ENCODE data around the gene KCNV2. TPM values are rescaled to one million over a fixed set of nuclear protein-coding genes. Genes with fewer than 3 reads are reported as not detected.

The KCNV2 gene
- total RNA-seq: not detected

DNA sequence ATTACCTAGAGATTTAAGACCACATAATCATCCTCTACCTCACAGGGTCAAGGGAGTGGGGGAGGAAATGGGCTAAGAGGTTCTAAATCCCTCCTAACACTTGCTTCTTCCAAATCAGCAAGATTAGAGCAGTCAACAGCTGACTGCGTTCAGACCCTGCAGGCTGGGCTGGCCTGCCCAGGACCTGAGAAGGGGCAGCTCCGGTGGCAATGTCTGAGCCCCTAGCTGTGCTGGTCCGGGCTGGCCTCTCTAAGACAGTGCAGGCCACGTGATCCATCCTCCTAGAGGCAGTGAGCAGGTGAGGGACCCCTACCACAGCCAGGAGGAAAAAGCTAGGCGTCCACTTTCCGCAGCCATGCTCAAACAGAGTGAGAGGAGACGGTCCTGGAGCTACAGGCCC, at the start of gene KCNV2:
Gene KCNV2 (plus strand): TSS at position 126 of the 400 bp plus-strand sequence. CDS start 230 bp downstream, at position 356.
- no peaks in the 10 kb centered on the region for H3K27me3 ChIP-seq (ENCODE audit: control insufficient read depth in 3 of 3, insufficient read depth in 3 of 3, low read length in 3 of 3)
- no peak within 1 kb of the TSS for H3K9ac ChIP-seq (ENCODE audit: low read depth in 1 of 3, low read length in 3 of 3)
- peaks cover 0 to 5% (median 0%) of the 10 kb centered on the region in 3 donors for H3K9me3 ChIP-seq (ENCODE audit: control insufficient read depth in 3 of 3, low read length in 3 of 3)
- peaks cover 0 to 6% (median 0%) of the 10 kb centered on the region in 3 donors for H3K36me3 ChIP-seq (ENCODE audit: control insufficient read depth in 3 of 3, insufficient read depth in 3 of 3, low read length in 3 of 3)
- no peaks in the 10 kb centered on the region for H3K4me1 ChIP-seq (ENCODE audit: control insufficient read depth in 3 of 3, insufficient read depth in 3 of 3, low read length in 3 of 3)
- no peak within 1 kb of the TSS for H3K4me3 ChIP-seq (ENCODE audit: low read length in 3 of 3)
- no peak within 1 kb of the TSS for H3K27ac ChIP-seq (ENCODE audit: low read depth, low read length)

- Histone ChIP-seq H3K36me3 (ENCODE audit: control insufficient read depth in 3 of 3, insufficient read depth in 3 of 3, low read length in 3 of 3) (no peaks in the 10 kb centered on the region), H3K9me3 (ENCODE audit: control insufficient read depth in 3 of 3, low read length in 3 of 3) (no peaks in the 10 kb centered on the region), H3K27me3 (ENCODE audit: control insufficient read depth in 3 of 3, insufficient read depth in 3 of 3, low read length in 3 of 3) (no peaks in the 10 kb centered on the region), H3K9ac (ENCODE audit: low read depth in 1 of 3, low read length in 3 of 3) (no peak overlapping the region), H3K4me3 (ENCODE audit: low read length in 3 of 3) (no peak overlapping the region), H3K27ac (ENCODE audit: low read depth, low read length) (no peak overlapping the region), H3K4me1 (ENCODE audit: control insufficient read depth in 3 of 3, insufficient read depth in 3 of 3, low read length in 3 of 3) (peaks cover 0 to 1% (median under 1%) of the 10 kb centered on the region in 3 donors)
These were observed 44.1 kb upstream of the KCNV2 start for GRCh38 chr9:2673161-2673560.

GRCh38 chr9:2674141-2674824, 43.0 kb upstream of the KCNV2 start:
- Histone ChIP-seq H3K9me3 (ENCODE audit: control insufficient read depth in 3 of 3, low read length in 3 of 3) (no peaks in the 10 kb centered on the region), H3K27me3 (ENCODE audit: control insufficient read depth in 3 of 3, insufficient read depth in 3 of 3, low read length in 3 of 3) (no peaks in the 10 kb centered on the region), H3K27ac (ENCODE audit: low read depth, low read length) (no peak overlapping the region), H3K36me3 (ENCODE audit: control insufficient read depth in 3 of 3, insufficient read depth in 3 of 3, low read length in 3 of 3) (no peaks in the 10 kb centered on the region), H3K4me1 (ENCODE audit: control insufficient read depth in 3 of 3, insufficient read depth in 3 of 3, low read length in 3 of 3) (peaks cover 5 to 9% (median 7%) of the 10 kb centered on the region in 3 donors), H3K4me3 (ENCODE audit: low read length in 3 of 3) (no peak overlapping the region), H3K9ac (ENCODE audit: low read depth in 1 of 3, low read length in 3 of 3) (no peak overlapping the region)

DNA sequence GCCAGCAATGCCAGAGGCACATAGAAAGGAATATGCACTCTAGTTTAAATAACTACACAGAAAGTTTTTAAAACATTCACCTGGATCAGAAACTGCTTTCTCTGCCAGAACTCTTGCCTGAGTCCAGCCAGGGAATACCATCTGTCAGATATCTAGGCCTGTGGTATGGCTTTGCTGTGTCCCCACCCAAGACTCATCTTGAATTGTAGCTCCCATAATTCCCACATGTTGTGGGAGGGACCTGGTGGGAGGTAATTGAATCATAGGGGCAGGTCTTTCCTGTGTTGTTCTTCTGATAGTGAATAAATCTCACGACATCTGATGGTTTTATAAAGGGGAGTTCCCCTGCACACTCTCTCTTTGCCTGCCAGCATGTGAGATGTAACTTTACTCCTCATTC, 41.5 kb upstream of the KCNV2 start:
- no peaks in the 10 kb centered on the region for H3K36me3 ChIP-seq (ENCODE audit: control insufficient read depth in 3 of 3, insufficient read depth in 3 of 3, low read length in 3 of 3)
- H3K27ac ChIP-seq (ENCODE audit: low read depth, low read length): no peak overlapping the region
- H3K27me3 ChIP-seq (ENCODE audit: control insufficient read depth in 3 of 3, insufficient read depth in 3 of 3, low read length in 3 of 3): no peaks in the 10 kb centered on the region
- H3K4me3 ChIP-seq (ENCODE audit: low read length in 3 of 3): no peak overlapping the region
- no peak overlapping the region for H3K9ac ChIP-seq (ENCODE audit: low read depth in 1 of 3, low read length in 3 of 3)
- no peaks in the 10 kb centered on the region for H3K9me3 ChIP-seq (ENCODE audit: control insufficient read depth in 3 of 3, low read length in 3 of 3)
- H3K4me1 ChIP-seq (ENCODE audit: control insufficient read depth in 3 of 3, insufficient read depth in 3 of 3, low read length in 3 of 3): peaks cover 5 to 10% (median 7%) of the 10 kb centered on the region in 3 donors

DNA sequence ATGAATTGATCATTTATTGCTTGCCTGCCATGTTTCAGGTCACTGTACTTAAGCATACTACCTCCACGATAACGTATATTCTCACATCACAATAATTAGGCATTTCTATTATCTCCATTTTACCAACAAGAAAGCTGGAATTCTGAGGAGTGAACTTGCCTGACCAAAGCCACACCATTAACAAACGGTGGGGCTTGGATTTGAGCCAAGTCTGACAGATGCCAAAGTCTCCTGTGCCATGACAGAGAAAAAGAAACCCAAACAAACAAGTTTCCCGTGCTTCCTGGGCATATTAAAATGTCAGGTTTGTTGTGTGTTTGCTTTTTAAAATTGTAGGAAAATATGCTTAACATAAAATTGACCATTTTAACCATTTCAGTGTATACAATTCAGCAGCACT, 40.8 kb upstream of the KCNV2 start:
- Histone ChIP-seq H3K27ac (ENCODE audit: low read depth, low read length) (no peak overlapping the region), H3K36me3 (ENCODE audit: control insufficient read depth in 3 of 3, insufficient read depth in 3 of 3, low read length in 3 of 3) (no peaks in the 10 kb centered on the region), H3K9ac (ENCODE audit: low read depth in 1 of 3, low read length in 3 of 3) (no peak overlapping the region), H3K27me3 (ENCODE audit: control insufficient read depth in 3 of 3, insufficient read depth in 3 of 3, low read length in 3 of 3) (no peaks in the 10 kb centered on the region), H3K4me1 (ENCODE audit: control insufficient read depth in 3 of 3, insufficient read depth in 3 of 3, low read length in 3 of 3) (peaks cover 5 to 10% (median 7%) of the 10 kb centered on the region in 3 donors), H3K9me3 (ENCODE audit: control insufficient read depth in 3 of 3, low read length in 3 of 3) (no peaks in the 10 kb centered on the region), H3K4me3 (ENCODE audit: low read length in 3 of 3) (no peak overlapping the region)

GRCh38 chr9:2677915-2678889, 39.1 kb upstream of the KCNV2 start:
- Histone ChIP-seq H3K36me3 (ENCODE audit: control insufficient read depth in 3 of 3, insufficient read depth in 3 of 3, low read length in 3 of 3) (no peaks in the 10 kb centered on the region), H3K4me1 (ENCODE audit: control insufficient read depth in 3 of 3, insufficient read depth in 3 of 3, low read length in 3 of 3) (peaks cover 5 to 10% (median 7%) of the 10 kb centered on the region in 3 donors), H3K27ac (ENCODE audit: low read depth, low read length) (no peak overlapping the region), H3K4me3 (ENCODE audit: low read length in 3 of 3) (no peak overlapping the region), H3K27me3 (ENCODE audit: control insufficient read depth in 3 of 3, insufficient read depth in 3 of 3, low read length in 3 of 3) (no peaks in the 10 kb centered on the region), H3K9ac (ENCODE audit: low read depth in 1 of 3, low read length in 3 of 3) (no peak overlapping the region), H3K9me3 (ENCODE audit: control insufficient read depth in 3 of 3, low read length in 3 of 3) (no peaks in the 10 kb centered on the region)

- Histone ChIP-seq H3K9ac (ENCODE audit: low read depth in 1 of 3, low read length in 3 of 3) (no peak overlapping the region), H3K27ac (ENCODE audit: low read depth, low read length) (no peak overlapping the region), H3K27me3 (ENCODE audit: control insufficient read depth in 3 of 3, insufficient read depth in 3 of 3, low read length in 3 of 3) (no peaks in the 10 kb centered on the region), H3K9me3 (ENCODE audit: control insufficient read depth in 3 of 3, low read length in 3 of 3) (no peaks in the 10 kb centered on the region), H3K4me1 (ENCODE audit: control insufficient read depth in 3 of 3, insufficient read depth in 3 of 3, low read length in 3 of 3) (peaks cover 5 to 10% (median 7%) of the 10 kb centered on the region in 3 donors), H3K36me3 (ENCODE audit: control insufficient read depth in 3 of 3, insufficient read depth in 3 of 3, low read length in 3 of 3) (no peaks in the 10 kb centered on the region), H3K4me3 (ENCODE audit: low read length in 3 of 3) (no peak overlapping the region)
These were observed 38.3 kb upstream of the KCNV2 start for GRCh38 chr9:2679011-2679410.

DNA sequence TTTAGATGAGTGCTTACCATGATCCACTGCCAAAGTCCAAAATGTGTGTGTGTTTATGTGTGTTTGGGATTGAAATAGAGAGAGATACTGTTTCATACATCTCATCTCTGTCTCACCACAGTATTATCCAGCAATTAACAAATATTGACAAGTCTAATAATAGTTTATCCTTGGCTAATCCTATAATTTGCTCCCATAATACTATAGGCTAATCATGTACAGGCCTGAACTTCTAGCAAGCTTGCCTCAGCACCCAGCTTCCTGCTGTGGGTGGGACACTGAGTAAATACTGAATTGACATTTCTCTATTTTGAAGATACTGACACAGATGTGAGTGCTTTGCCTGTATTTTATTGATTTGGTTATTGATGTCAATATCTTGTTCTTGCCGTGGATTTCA, 35.3 kb upstream of the KCNV2 start:
- Histone ChIP-seq H3K9ac (ENCODE audit: low read depth in 1 of 3, low read length in 3 of 3) (no peak overlapping the region), H3K4me3 (ENCODE audit: low read length in 3 of 3) (no peak overlapping the region), H3K27me3 (ENCODE audit: control insufficient read depth in 3 of 3, insufficient read depth in 3 of 3, low read length in 3 of 3) (no peaks in the 10 kb centered on the region), H3K4me1 (ENCODE audit: control insufficient read depth in 3 of 3, insufficient read depth in 3 of 3, low read length in 3 of 3) (peaks cover 5 to 10% (median 7%) of the 10 kb centered on the region in 3 donors), H3K36me3 (ENCODE audit: control insufficient read depth in 3 of 3, insufficient read depth in 3 of 3, low read length in 3 of 3) (no peaks in the 10 kb centered on the region), H3K27ac (ENCODE audit: low read depth, low read length) (no peak overlapping the region), H3K9me3 (ENCODE audit: control insufficient read depth in 3 of 3, low read length in 3 of 3) (no peaks in the 10 kb centered on the region)

DNA sequence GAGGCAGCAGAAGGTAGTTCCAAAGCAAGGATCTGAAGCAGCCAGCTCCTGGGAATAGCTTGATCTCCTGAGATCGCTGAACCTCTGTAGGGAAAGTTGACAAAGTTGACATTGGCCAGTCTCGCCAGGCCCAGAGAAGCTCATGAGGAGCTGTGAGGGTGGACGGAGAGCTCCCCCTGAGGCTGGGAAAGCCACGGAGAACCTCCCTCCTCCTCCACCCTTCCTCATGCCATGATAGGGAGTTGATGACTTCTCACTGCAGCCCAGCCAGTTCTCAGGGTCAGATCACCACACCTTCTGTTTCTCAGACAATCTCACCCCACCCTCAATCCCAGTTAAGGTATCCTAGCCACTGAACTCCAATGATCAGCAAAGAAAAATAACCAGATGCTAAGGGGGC, 30.4 kb upstream of the KCNV2 start:
- Histone ChIP-seq H3K9me3 (ENCODE audit: control insufficient read depth in 3 of 3, low read length in 3 of 3) (no peaks in the 10 kb centered on the region), H3K27me3 (ENCODE audit: control insufficient read depth in 3 of 3, insufficient read depth in 3 of 3, low read length in 3 of 3) (no peaks in the 10 kb centered on the region)

GRCh38 chr9:2688636-2689035, 28.7 kb upstream of the KCNV2 start:
- H3K36me3 ChIP-seq (ENCODE audit: control insufficient read depth in 3 of 3, insufficient read depth in 3 of 3, low read length in 3 of 3): no peaks in the 10 kb centered on the region
- H3K4me1 ChIP-seq (ENCODE audit: control insufficient read depth in 3 of 3, insufficient read depth in 3 of 3, low read length in 3 of 3): no peaks in the 10 kb centered on the region
- H3K27ac ChIP-seq (ENCODE audit: low read depth, low read length): no peak overlapping the region
- H3K27me3 ChIP-seq (ENCODE audit: control insufficient read depth in 3 of 3, insufficient read depth in 3 of 3, low read length in 3 of 3): no peaks in the 10 kb centered on the region
- no peaks in the 10 kb centered on the region for H3K9me3 ChIP-seq (ENCODE audit: control insufficient read depth in 3 of 3, low read length in 3 of 3)
- no peak overlapping the region for H3K9ac ChIP-seq (ENCODE audit: low read depth in 1 of 3, low read length in 3 of 3)
- no peak overlapping the region for H3K4me3 ChIP-seq (ENCODE audit: low read length in 3 of 3)

More for the DNA sequence above, 30.4 kb upstream of the KCNV2 start:
- no peak overlapping the region for H3K4me3 ChIP-seq (ENCODE audit: low read length in 3 of 3)
- H3K36me3 ChIP-seq (ENCODE audit: control insufficient read depth in 3 of 3, insufficient read depth in 3 of 3, low read length in 3 of 3): no peaks in the 10 kb centered on the region
- no peak overlapping the region for H3K27ac ChIP-seq (ENCODE audit: low read depth, low read length)
- no peak overlapping the region for H3K9ac ChIP-seq (ENCODE audit: low read depth in 1 of 3, low read length in 3 of 3)
- H3K4me1 ChIP-seq (ENCODE audit: control insufficient read depth in 3 of 3, insufficient read depth in 3 of 3, low read length in 3 of 3): no peaks in the 10 kb centered on the region

All from skeletal muscle tissue (tissue), 4 donors.